Endothelial cell (in vitro differentiated cells): Measurements from ENCODE around the gene SEC11C. TPM values are rescaled to one million over a fixed set of nuclear protein-coding genes. Genes with fewer than 3 reads are reported as not detected.

Experiments used
- DNase-seq: peaks from one replicate; pipeline ENCODE4 v3.0.0; 2021; ENCODE audit warnings: low spot score
- H3K27ac Mint-ChIP-seq: one replicate; pipeline ENCODE4 v1.8.0; 2021; ENCODE audit warnings: mixed read lengths, inconsistent platforms; ENCODE audit not compliant: unreplicated experiment
- H3K27me3 Mint-ChIP-seq: one replicate; pipeline ENCODE4 v1.8.0; 2021; ENCODE audit warnings: mild to moderate bottlenecking, moderate library complexity, mixed read lengths, inconsistent platforms; ENCODE audit not compliant: unreplicated experiment
- H3K36me3 Mint-ChIP-seq: one replicate; pipeline ENCODE4 v1.8.0; 2021; ENCODE audit warnings: mild to moderate bottlenecking, low read depth, mixed read lengths, inconsistent platforms; ENCODE audit not compliant: unreplicated experiment
- H3K4me1 Mint-ChIP-seq: one replicate; pipeline ENCODE4 v1.8.0; 2021; ENCODE audit warnings: mild to moderate bottlenecking, mixed read lengths, inconsistent platforms; ENCODE audit not compliant: unreplicated experiment
- H3K4me3 Mint-ChIP-seq: one replicate; pipeline ENCODE4 v1.8.0; 2021; ENCODE audit warnings: mild to moderate bottlenecking, mixed read lengths, inconsistent platforms; ENCODE audit not compliant: unreplicated experiment
- H3K9me3 Mint-ChIP-seq: one replicate; pipeline ENCODE4 v1.8.0; 2021; ENCODE audit warnings: mixed read lengths, inconsistent platforms; ENCODE audit not compliant: unreplicated experiment
- CTCF ChIP-seq: fragments of 200-600 bp; sonication (generic); IDR thresholded peaks from one replicate; pipeline ENCODE4 v1.5.0; 2021; ENCODE audit warnings: antibody characterized with exemption; ENCODE audit not compliant: unreplicated experiment
- total RNA-seq: library from RNA; stranded (reverse); fragmentation: NEBNext Ultra II Directional; extraction: Animal tissue kit (Norgen Biotek cat#: 25700); gene quantifications from one replicate; pipeline ENCODE4 v1.2.1, GENCODE V29; 2021; ENCODE audit not compliant: unreplicated experiment

SEC11C gene
- total RNA-seq, 1 donor from 2014 or later = 24.6 TPM

- no peaks in the 10 kb centered on the region for H3K36me3 Mint-ChIP-seq
- H3K27ac Mint-ChIP-seq = no peak overlapping the region
- no peak for DNase-seq
- TF ChIP-seq CTCF = no peak
- no peaks in the 10 kb centered on the region for H3K9me3 Mint-ChIP-seq
- H3K4me1 Mint-ChIP-seq = no peaks in the 10 kb centered on the region
- H3K4me3 Mint-ChIP-seq = no peak overlapping the region
- H3K27me3 Mint-ChIP-seq = no peaks in the 10 kb centered on the region
Measured at GRCh38 chr18:59123588-59124369, 15.9 kb upstream of the SEC11C start.

GRCh38 chr18:59124370-59124704, 15.3 kb upstream of the SEC11C start:
- H3K4me3 Mint-ChIP-seq = no peak overlapping the region
- no peak for DNase-seq
- TF ChIP-seq CTCF = no peak
- no peaks in the 10 kb centered on the region for H3K9me3 Mint-ChIP-seq
- no peaks in the 10 kb centered on the region for H3K4me1 Mint-ChIP-seq
- no peak overlapping the region for H3K27ac Mint-ChIP-seq
- H3K36me3 Mint-ChIP-seq = no peaks in the 10 kb centered on the region
- no peaks in the 10 kb centered on the region for H3K27me3 Mint-ChIP-seq

- Mint-ChIP-seq H3K27ac (no peak overlapping the region), H3K27me3 (no peaks in the 10 kb centered on the region), H3K9me3 (no peaks in the 10 kb centered on the region), H3K4me3 (no peak overlapping the region), H3K4me1 (no peaks in the 10 kb centered on the region), H3K36me3 (no peaks in the 10 kb centered on the region)
- no peak for TF ChIP-seq CTCF
- DNase-seq = no peak
Measured at GRCh38 chr18:59127047-59127446, 12.6 kb upstream of the SEC11C start.

- Mint-ChIP-seq H3K9me3 (no peaks in the 10 kb centered on the region), H3K27me3 (no peaks in the 10 kb centered on the region), H3K4me3 (no peak overlapping the region), H3K36me3 (no peaks in the 10 kb centered on the region), H3K4me1 (no peaks in the 10 kb centered on the region), H3K27ac (no peak overlapping the region)
- TF ChIP-seq CTCF = no peak
- no peak for DNase-seq
Measured at GRCh38 chr18:59129951-59130703, 9.6 kb upstream of the SEC11C start.
